Calu3 (cell line): ENCODE results near the gene PTGES2. TPM values are rescaled to one million over a fixed set of nuclear protein-coding genes. Genes with fewer than 3 reads are reported as not detected.

ENCODE experiments used
- BruUV-seq: library from RNA; stranded (reverse); fragments of 400-500 nt; replicated peaks from 2 replicates; lab custom pipeline; 2021; lab: Mats Ljungman, UMichigan
- CTCF ChIA-PET: fragments of 300-600 bp; sonication (Branson Sonifier 250); formaldehyde crosslinking; loops from one replicate; lab custom pipeline; 2022; ENCODE audit warnings: antibody characterized with exemption; lab: Charles Lee
- DNase-seq: peaks from one replicate; pipeline ENCODE4 v3.0.0; 2022
- H3K27ac Mint-ChIP-seq: one replicate; pipeline ENCODE4 v1.8.0; 2022; ENCODE audit warnings: mixed read lengths; ENCODE audit not compliant: unreplicated experiment
- H3K27me3 Mint-ChIP-seq: one replicate; pipeline ENCODE4 v1.8.0; 2022; ENCODE audit warnings: mixed read lengths; ENCODE audit not compliant: unreplicated experiment
- H3K36me3 Mint-ChIP-seq: one replicate; pipeline ENCODE4 v1.8.0; 2022; ENCODE audit warnings: mild to moderate bottlenecking, moderate library complexity, mixed read lengths; ENCODE audit not compliant: insufficient read depth, unreplicated experiment
- H3K4me1 Mint-ChIP-seq: one replicate; pipeline ENCODE4 v1.8.0; 2022; ENCODE audit warnings: mild to moderate bottlenecking, low read depth, mixed read lengths; ENCODE audit not compliant: unreplicated experiment
- H3K4me3 Mint-ChIP-seq: one replicate; pipeline ENCODE4 v1.8.0; 2022; ENCODE audit warnings: mild to moderate bottlenecking, low read depth, moderate library complexity, mixed read lengths; ENCODE audit not compliant: unreplicated experiment
- H3K9me3 Mint-ChIP-seq: one replicate; pipeline ENCODE4 v1.8.0; 2022; ENCODE audit warnings: low read depth, mixed read lengths; ENCODE audit not compliant: unreplicated experiment
- CTCF ChIP-seq: fragments of 200-600 bp; IDR thresholded peaks from one replicate; pipeline ENCODE4 v1.8.0; 2022; ENCODE audit warnings: antibody characterized with exemption; ENCODE audit not compliant: unreplicated experiment
- intact Hi-C: fragments of 100-400 bp; cut with micrococcal nuclease; formaldehyde crosslinking; loops from one replicate; pipeline ENCODE4 v1.10.0; 2022; ENCODE audit not compliant: unreplicated experiment
- total RNA-seq: library from RNA; stranded (reverse); gene quantifications from 2 replicates; pipeline ENCODE4 v1.2.3, GENCODE V29; 2022

Gene PTGES2
- total RNA-seq, 1 experiment from 2014 or later: 137 TPM

- peak overlapping the region; percentile 98 for H3K27ac Mint-ChIP-seq
- no TSS peak for BruUV-seq
- peaks cover 28% of the 10 kb centered on the region for H3K4me1 Mint-ChIP-seq
- CTCF ChIA-PET: interaction anchor here (0.9 to 1.2 kb wide), 5 partner anchors 10 to 66 kb away, joined by 3 to 6 read pairs (median 3); partner anchors contain the start of gene BBLN
- H3K27me3 Mint-ChIP-seq: no peaks in the 10 kb centered on the region
- intact Hi-C loops: no loop called here
- TF ChIP-seq CTCF: no peak
- peak overlapping the region; percentile 60 for H3K4me3 Mint-ChIP-seq
- DNase-seq: peak; percentile 89
- peaks cover 42% of the 10 kb centered on the region for H3K36me3 Mint-ChIP-seq
- no peaks in the 10 kb centered on the region for H3K9me3 Mint-ChIP-seq
Observed at GRCh38 chr9:128094166-128094949, 33.2 kb downstream of the PTGES2 start.

GRCh38 chr9:128093011-128093410 lies 34.5 kb downstream of the PTGES2 start:
- CTCF ChIA-PET: no interaction called here
- DNase-seq: no peak
- Mint-ChIP-seq H3K9me3 (no peaks in the 10 kb centered on the region), H3K4me1 (peaks cover 28% of the 10 kb centered on the region), H3K27me3 (no peaks in the 10 kb centered on the region), H3K36me3 (peaks cover 28% of the 10 kb centered on the region), H3K4me3 (no peak overlapping the region), H3K27ac (peak overlapping the region; percentile 84)
- intact Hi-C loops: no loop called here
- no TSS peak for BruUV-seq
- no peak for TF ChIP-seq CTCF

- H3K4me1 Mint-ChIP-seq: peaks cover 32% of the 10 kb centered on the region
- TF ChIP-seq CTCF: no peak
- no peaks in the 10 kb centered on the region for H3K9me3 Mint-ChIP-seq
- H3K36me3 Mint-ChIP-seq: peaks cover 25% of the 10 kb centered on the region
- H3K27me3 Mint-ChIP-seq: no peaks in the 10 kb centered on the region
- no TSS peak for BruUV-seq
- DNase-seq: no peak
- CTCF ChIA-PET: interaction anchor here (0.7 kb wide), 1 partner anchor 47 kb away, joined by 3 read pairs; no protein-coding TSS in a partner anchor
- intact Hi-C loops: no loop called here
- H3K4me3 Mint-ChIP-seq: no peak overlapping the region
- H3K27ac Mint-ChIP-seq: peak overlapping the region; percentile 84
Observed at GRCh38 chr9:128092199-128092977, 35.1 kb downstream of the PTGES2 start.

GRCh38 chr9:128091571-128091970 lies 36.0 kb downstream of the PTGES2 start:
- no peak overlapping the region for H3K4me3 Mint-ChIP-seq
- peaks cover 25% of the 10 kb centered on the region for H3K36me3 Mint-ChIP-seq
- BruUV-seq: no TSS peak
- DNase-seq: no peak
- no peak for TF ChIP-seq CTCF
- no peaks in the 10 kb centered on the region for H3K9me3 Mint-ChIP-seq
- CTCF ChIA-PET: interaction anchor here (0.7 kb wide), 1 partner anchor 26 kb away, joined by 4 read pairs; no protein-coding TSS in a partner anchor
- H3K4me1 Mint-ChIP-seq: peaks cover 33% of the 10 kb centered on the region
- intact Hi-C loops: no loop called here
- no peaks in the 10 kb centered on the region for H3K27me3 Mint-ChIP-seq
- H3K27ac Mint-ChIP-seq: no peak overlapping the region
